ENCODE data around the gene LINGO1.

The LINGO1 gene

GRCh38 chr15:77657634-77658238, 25.0 kb upstream of the LINGO1 start:
- Histone ChIP-seq H3K9me3 (ENCODE audit: control insufficient read depth, low read length) (no peaks in the 10 kb centered on the region), H3K4me3 (ENCODE audit: insufficient read depth, low read depth, low read length, poor library complexity, severe bottlenecking) (no peak overlapping the region), H3K27me3 (replicated peaks; ENCODE audit: control insufficient read depth, insufficient read depth, low read length, poor library complexity, severe bottlenecking) (no peaks in the 10 kb centered on the region), H3K4me1 (ENCODE audit: control insufficient read depth, insufficient read depth, low read length, poor library complexity, severe bottlenecking) (no peaks in the 10 kb centered on the region), H3K27ac (ENCODE audit: insufficient read depth, low read length, poor library complexity, severe bottlenecking) (no peak overlapping the region), H3K36me3 (ENCODE audit: control insufficient read depth, insufficient read depth, low read length) (no peaks in the 10 kb centered on the region)
- no peak for DNase-seq

- no peak for DNase-seq
- Histone ChIP-seq H3K4me1 (ENCODE audit: control insufficient read depth, insufficient read depth, low read length, poor library complexity, severe bottlenecking) (no peaks in the 10 kb centered on the region), H3K9me3 (ENCODE audit: control insufficient read depth, low read length) (no peaks in the 10 kb centered on the region), H3K27ac (ENCODE audit: insufficient read depth, low read length, poor library complexity, severe bottlenecking) (no peak overlapping the region), H3K4me3 (ENCODE audit: insufficient read depth, low read depth, low read length, poor library complexity, severe bottlenecking) (no peak overlapping the region), H3K27me3 (replicated peaks; ENCODE audit: control insufficient read depth, insufficient read depth, low read length, poor library complexity, severe bottlenecking) (no peaks in the 10 kb centered on the region), H3K36me3 (ENCODE audit: control insufficient read depth, insufficient read depth, low read length) (no peaks in the 10 kb centered on the region)
Measured at GRCh38 chr15:77656294-77656693, 23.6 kb upstream of the LINGO1 start.

- Histone ChIP-seq H3K36me3 (ENCODE audit: control insufficient read depth, insufficient read depth, low read length) (no peaks in the 10 kb centered on the region), H3K27ac (ENCODE audit: insufficient read depth, low read length, poor library complexity, severe bottlenecking) (no peak overlapping the region), H3K4me1 (ENCODE audit: control insufficient read depth, insufficient read depth, low read length, poor library complexity, severe bottlenecking) (no peaks in the 10 kb centered on the region), H3K27me3 (replicated peaks; ENCODE audit: control insufficient read depth, insufficient read depth, low read length, poor library complexity, severe bottlenecking) (no peaks in the 10 kb centered on the region), H3K4me3 (ENCODE audit: insufficient read depth, low read depth, low read length, poor library complexity, severe bottlenecking) (no peak overlapping the region), H3K9me3 (ENCODE audit: control insufficient read depth, low read length) (no peaks in the 10 kb centered on the region)
- no peak for DNase-seq
Measured at GRCh38 chr15:77654975-77655374, 22.3 kb upstream of the LINGO1 start.

- H3K9me3 ChIP-seq (ENCODE audit: control insufficient read depth, low read length), result no peaks in the 10 kb centered on the region
- H3K27me3 ChIP-seq (replicated peaks; ENCODE audit: control insufficient read depth, insufficient read depth, low read length, poor library complexity, severe bottlenecking), result no peaks in the 10 kb centered on the region
- H3K4me1 ChIP-seq (ENCODE audit: control insufficient read depth, insufficient read depth, low read length, poor library complexity, severe bottlenecking), result no peaks in the 10 kb centered on the region
- no peaks in the 10 kb centered on the region for H3K36me3 ChIP-seq (ENCODE audit: control insufficient read depth, insufficient read depth, low read length)
- no peak for DNase-seq
- H3K27ac ChIP-seq (ENCODE audit: insufficient read depth, low read length, poor library complexity, severe bottlenecking), result no peak overlapping the region
- H3K4me3 ChIP-seq (ENCODE audit: insufficient read depth, low read depth, low read length, poor library complexity, severe bottlenecking), result no peak overlapping the region
Measured at GRCh38 chr15:77653832-77654480, 21.2 kb upstream of the LINGO1 start.

GRCh38 chr15:77650265-77650664, 17.6 kb upstream of the LINGO1 start:
- H3K27ac ChIP-seq (ENCODE audit: insufficient read depth, low read length, poor library complexity, severe bottlenecking), result no peak overlapping the region
- no peaks in the 10 kb centered on the region for H3K27me3 ChIP-seq (replicated peaks; ENCODE audit: control insufficient read depth, insufficient read depth, low read length, poor library complexity, severe bottlenecking)
- no peak overlapping the region for H3K4me3 ChIP-seq (ENCODE audit: insufficient read depth, low read depth, low read length, poor library complexity, severe bottlenecking)
- no peak for DNase-seq
- H3K9me3 ChIP-seq (ENCODE audit: control insufficient read depth, low read length), result no peaks in the 10 kb centered on the region
- no peaks in the 10 kb centered on the region for H3K4me1 ChIP-seq (ENCODE audit: control insufficient read depth, insufficient read depth, low read length, poor library complexity, severe bottlenecking)
- no peaks in the 10 kb centered on the region for H3K36me3 ChIP-seq (ENCODE audit: control insufficient read depth, insufficient read depth, low read length)

GRCh38 chr15:77649610-77650009, 16.9 kb upstream of the LINGO1 start:
- no peak for DNase-seq

GRCh38 chr15:77649017-77649416, 16.3 kb upstream of the LINGO1 start:
- no peaks in the 10 kb centered on the region for H3K4me1 ChIP-seq (ENCODE audit: control insufficient read depth, insufficient read depth, low read length, poor library complexity, severe bottlenecking)
- no peaks in the 10 kb centered on the region for H3K9me3 ChIP-seq (ENCODE audit: control insufficient read depth, low read length)
- DNase-seq, result no peak
- H3K27me3 ChIP-seq (replicated peaks; ENCODE audit: control insufficient read depth, insufficient read depth, low read length, poor library complexity, severe bottlenecking), result no peaks in the 10 kb centered on the region
- H3K36me3 ChIP-seq (ENCODE audit: control insufficient read depth, insufficient read depth, low read length), result no peaks in the 10 kb centered on the region
- H3K4me3 ChIP-seq (ENCODE audit: insufficient read depth, low read depth, low read length, poor library complexity, severe bottlenecking), result no peak overlapping the region
- no peak overlapping the region for H3K27ac ChIP-seq (ENCODE audit: insufficient read depth, low read length, poor library complexity, severe bottlenecking)

More at GRCh38 chr15:77649610-77650009, 16.9 kb upstream of the LINGO1 start:
- Histone ChIP-seq H3K36me3 (ENCODE audit: control insufficient read depth, insufficient read depth, low read length) (no peaks in the 10 kb centered on the region), H3K9me3 (ENCODE audit: control insufficient read depth, low read length) (no peaks in the 10 kb centered on the region), H3K27me3 (replicated peaks; ENCODE audit: control insufficient read depth, insufficient read depth, low read length, poor library complexity, severe bottlenecking) (no peaks in the 10 kb centered on the region), H3K4me3 (ENCODE audit: insufficient read depth, low read depth, low read length, poor library complexity, severe bottlenecking) (no peak overlapping the region), H3K4me1 (ENCODE audit: control insufficient read depth, insufficient read depth, low read length, poor library complexity, severe bottlenecking) (no peaks in the 10 kb centered on the region), H3K27ac (ENCODE audit: insufficient read depth, low read length, poor library complexity, severe bottlenecking) (no peak overlapping the region)

- H3K4me3 ChIP-seq (ENCODE audit: insufficient read depth, low read depth, low read length, poor library complexity, severe bottlenecking), result no peak overlapping the region
Measured at GRCh38 chr15:77647961-77648360, 15.2 kb upstream of the LINGO1 start.

GRCh38 chr15:77646104-77646694, 13.5 kb upstream of the LINGO1 start:
- H3K4me1 ChIP-seq (ENCODE audit: control insufficient read depth, insufficient read depth, low read length, poor library complexity, severe bottlenecking), result no peaks in the 10 kb centered on the region
- no peak overlapping the region for H3K4me3 ChIP-seq (ENCODE audit: insufficient read depth, low read depth, low read length, poor library complexity, severe bottlenecking)
- H3K27ac ChIP-seq (ENCODE audit: insufficient read depth, low read length, poor library complexity, severe bottlenecking), result no peak overlapping the region
- DNase-seq, result no peak
- no peaks in the 10 kb centered on the region for H3K36me3 ChIP-seq (ENCODE audit: control insufficient read depth, insufficient read depth, low read length)
- H3K27me3 ChIP-seq (replicated peaks; ENCODE audit: control insufficient read depth, insufficient read depth, low read length, poor library complexity, severe bottlenecking), result no peaks in the 10 kb centered on the region
- no peaks in the 10 kb centered on the region for H3K9me3 ChIP-seq (ENCODE audit: control insufficient read depth, low read length)

More at GRCh38 chr15:77647961-77648360, 15.2 kb upstream of the LINGO1 start:
- Histone ChIP-seq H3K27ac (ENCODE audit: insufficient read depth, low read length, poor library complexity, severe bottlenecking) (no peak overlapping the region), H3K36me3 (ENCODE audit: control insufficient read depth, insufficient read depth, low read length) (no peaks in the 10 kb centered on the region), H3K9me3 (ENCODE audit: control insufficient read depth, low read length) (no peaks in the 10 kb centered on the region), H3K4me1 (ENCODE audit: control insufficient read depth, insufficient read depth, low read length, poor library complexity, severe bottlenecking) (no peaks in the 10 kb centered on the region), H3K27me3 (replicated peaks; ENCODE audit: control insufficient read depth, insufficient read depth, low read length, poor library complexity, severe bottlenecking) (no peaks in the 10 kb centered on the region)
- DNase-seq, result no peak

- no peaks in the 10 kb centered on the region for H3K36me3 ChIP-seq (ENCODE audit: control insufficient read depth, insufficient read depth, low read length)
- no peaks in the 10 kb centered on the region for H3K4me1 ChIP-seq (ENCODE audit: control insufficient read depth, insufficient read depth, low read length, poor library complexity, severe bottlenecking)
Measured at GRCh38 chr15:77645602-77646001, 12.9 kb upstream of the LINGO1 start.

More at GRCh38 chr15:77645602-77646001, 12.9 kb upstream of the LINGO1 start:
- H3K27me3 ChIP-seq (replicated peaks; ENCODE audit: control insufficient read depth, insufficient read depth, low read length, poor library complexity, severe bottlenecking), result no peaks in the 10 kb centered on the region
- no peak for DNase-seq
- no peaks in the 10 kb centered on the region for H3K9me3 ChIP-seq (ENCODE audit: control insufficient read depth, low read length)
- H3K4me3 ChIP-seq (ENCODE audit: insufficient read depth, low read depth, low read length, poor library complexity, severe bottlenecking), result no peak overlapping the region
- no peak overlapping the region for H3K27ac ChIP-seq (ENCODE audit: insufficient read depth, low read length, poor library complexity, severe bottlenecking)

All from effector memory CD4-positive, alpha-beta T cell (primary cell).